KBM-7 (cell line): ENCODE results near the gene NDUFB3.

Experiments used
- DNase-seq: peaks from one replicate; pipeline ENCODE4 v3.0.0-alpha.2; 2015
- in situ Hi-C: fragments of 300-500 bp; cut with MboI; formaldehyde crosslinking; loops from 2 replicates; pipeline ENCODE4 v1.14.3; 2020; ENCODE audit warnings: low sequenced_read_pairs, low pct_unique_long_range_greater_than_20kb, mixed read lengths

NDUFB3 gene

GRCh38 chr2:201126308-201127151 lies 54.7 kb downstream of the NDUFB3 start:
- DNase-seq, result no peak
- in situ Hi-C loops, result no loop called here

GRCh38 chr2:201127152-201127511 lies 55.3 kb downstream of the NDUFB3 start:
- DNase-seq, result no peak
- in situ Hi-C loops, result no loop called here

- in situ Hi-C loops, result no loop called here
Measured at GRCh38 chr2:201127570-201127969, 55.8 kb downstream of the NDUFB3 start.

GRCh38 chr2:201128033-201128432 lies 56.2 kb downstream of the NDUFB3 start:
- no peak for DNase-seq
- in situ Hi-C loops, result no loop called here

More at GRCh38 chr2:201127570-201127969, 55.8 kb downstream of the NDUFB3 start:
- no peak for DNase-seq

- peak; percentile 49 for DNase-seq
- in situ Hi-C loops, result no loop called here
Measured at GRCh38 chr2:201128933-201129505, 57.2 kb downstream of the NDUFB3 start.

GRCh38 chr2:201130524-201131186 lies 58.9 kb downstream of the NDUFB3 start:
- in situ Hi-C loops, result no loop called here

GRCh38 chr2:201132518-201132917 lies 60.7 kb downstream of the NDUFB3 start:
- in situ Hi-C loops, result no loop called here
- peak; percentile 73 for DNase-seq

More at GRCh38 chr2:201130524-201131186, 58.9 kb downstream of the NDUFB3 start:
- peak; percentile 32 for DNase-seq
